Cardiac muscle cell (in vitro differentiated cells and primary cell): ENCODE measurements around the gene TMPRSS6. TPM values are rescaled to one million over a fixed set of nuclear protein-coding genes. Genes with fewer than 3 reads are reported as not detected.

ENCODE experiments used
- DNase-seq, 2 donors: peaks; one replicate each; pipeline versions ENCODE4 v3.0.0 to v3.0.0-alpha.2; 2010 to 2017; ENCODE audit warnings: low read depth in 1 of 2, low spot score in 1 of 2
- H3K27ac ChIP-seq: fragments of 200-600 bp; sonication (generic); 2 replicates; pipeline ENCODE4 v1.5.1; 2016
- H3K27me3 ChIP-seq: fragments of 200-600 bp; sonication (generic); 2 replicates; pipeline ENCODE4 v1.6.0; 2016; ENCODE audit warnings: control low read depth
- H3K36me3 ChIP-seq: fragments of 200-600 bp; sonication (generic); 2 replicates; pipeline ENCODE4 v1.5.1; 2016; ENCODE audit warnings: control low read depth
- H3K4me1 ChIP-seq: fragments of 200-600 bp; sonication (generic); 2 replicates; pipeline ENCODE4 v1.8.1; 2017; ENCODE audit warnings: low read depth, mild to moderate bottlenecking, mixed run types
- H3K4me3 ChIP-seq: fragments of 200-600 bp; sonication (generic); 2 replicates; pipeline ENCODE4 v1.5.1; 2016; ENCODE audit warnings: mild to moderate bottlenecking
- H3K9me3 ChIP-seq: fragments of 200-600 bp; sonication (generic); 2 replicates; pipeline ENCODE4 v1.5.1; 2017; ENCODE audit warnings: low read depth, mild to moderate bottlenecking, control low read depth
- polyA plus RNA-seq: library from polyadenylated mRNA; unstranded; fragments of >200 nt; fragmentation: Nextera tagmentation; extraction: Ambion mirVana; gene quantifications from 2 replicates; pipeline ENCODE4 v1.2.1, GENCODE V29; 2016
- total RNA-seq: library from RNA; depleted of rRNA; stranded (reverse); fragments of >200 nt; gene quantifications from 2 replicates; pipeline ENCODE4 v1.2.3, GENCODE V29; 2016
- TF ChIP-seq, protein P1 (sequence below): IDR thresholded peaks from 2 replicates; pipeline ENCODE4 v1.5.1; 2012; ENCODE audit warnings: low read depth, mild to moderate bottlenecking, low read length

TMPRSS6 gene
- total and polyA plus RNA-seq, 2 experiments from 2014 or later = 0.11 TPM; not detected in 1

DNA sequence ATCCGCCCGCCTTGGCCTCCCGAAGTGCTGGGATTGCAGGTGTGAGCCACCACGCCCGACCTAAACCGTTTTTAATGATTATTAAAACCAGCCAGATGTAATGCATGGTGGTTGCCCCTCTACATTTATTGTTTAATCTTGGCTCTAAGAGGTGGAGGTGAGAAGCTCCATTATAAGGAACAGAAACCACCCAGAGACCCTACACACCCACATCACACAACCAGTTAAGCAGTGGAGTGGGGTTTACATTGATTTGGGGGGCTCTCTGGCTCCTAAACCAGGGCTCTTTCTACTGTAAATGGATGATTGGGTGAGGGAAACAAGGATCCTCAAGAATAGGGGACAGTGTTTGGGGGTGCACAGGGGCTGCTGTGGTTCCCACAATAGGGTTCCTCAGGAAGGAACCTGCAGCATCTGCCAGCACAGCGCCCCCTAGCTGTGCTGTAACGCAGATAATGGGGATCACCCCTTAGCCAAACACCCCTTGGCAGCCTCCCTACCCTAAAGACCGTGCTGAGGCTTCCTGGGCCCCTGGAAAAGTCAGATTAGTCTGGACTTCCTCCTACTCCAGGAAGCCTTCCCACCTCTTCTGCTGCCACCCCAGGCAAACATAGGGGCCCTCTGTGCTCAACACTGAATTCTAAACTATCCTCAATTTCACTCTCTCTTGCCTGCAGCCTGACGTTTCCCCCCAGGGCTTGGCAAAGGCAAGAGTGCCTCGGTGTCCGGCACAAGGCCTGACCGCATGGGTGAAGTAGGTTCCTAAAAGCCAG, 87.6 kb downstream of the TMPRSS6 start:
- no peak overlapping the region for H3K27ac ChIP-seq
- H3K9me3 ChIP-seq = no peaks in the 10 kb centered on the region
- H3K27me3 ChIP-seq = no peaks in the 10 kb centered on the region
- no peaks in the 10 kb centered on the region for H3K4me1 ChIP-seq
- no peak overlapping the region for H3K4me3 ChIP-seq
- TF ChIP-seq, protein P1, sequence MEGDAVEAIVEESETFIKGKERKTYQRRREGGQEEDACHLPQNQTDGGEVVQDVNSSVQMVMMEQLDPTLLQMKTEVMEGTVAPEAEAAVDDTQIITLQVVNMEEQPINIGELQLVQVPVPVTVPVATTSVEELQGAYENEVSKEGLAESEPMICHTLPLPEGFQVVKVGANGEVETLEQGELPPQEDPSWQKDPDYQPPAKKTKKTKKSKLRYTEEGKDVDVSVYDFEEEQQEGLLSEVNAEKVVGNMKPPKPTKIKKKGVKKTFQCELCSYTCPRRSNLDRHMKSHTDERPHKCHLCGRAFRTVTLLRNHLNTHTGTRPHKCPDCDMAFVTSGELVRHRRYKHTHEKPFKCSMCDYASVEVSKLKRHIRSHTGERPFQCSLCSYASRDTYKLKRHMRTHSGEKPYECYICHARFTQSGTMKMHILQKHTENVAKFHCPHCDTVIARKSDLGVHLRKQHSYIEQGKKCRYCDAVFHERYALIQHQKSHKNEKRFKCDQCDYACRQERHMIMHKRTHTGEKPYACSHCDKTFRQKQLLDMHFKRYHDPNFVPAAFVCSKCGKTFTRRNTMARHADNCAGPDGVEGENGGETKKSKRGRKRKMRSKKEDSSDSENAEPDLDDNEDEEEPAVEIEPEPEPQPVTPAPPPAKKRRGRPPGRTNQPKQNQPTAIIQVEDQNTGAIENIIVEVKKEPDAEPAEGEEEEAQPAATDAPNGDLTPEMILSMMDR = peak; percentile 78
- peak; percentile 58 to 59 for DNase-seq
- peaks cover 5% of the 10 kb centered on the region for H3K36me3 ChIP-seq

DNA sequence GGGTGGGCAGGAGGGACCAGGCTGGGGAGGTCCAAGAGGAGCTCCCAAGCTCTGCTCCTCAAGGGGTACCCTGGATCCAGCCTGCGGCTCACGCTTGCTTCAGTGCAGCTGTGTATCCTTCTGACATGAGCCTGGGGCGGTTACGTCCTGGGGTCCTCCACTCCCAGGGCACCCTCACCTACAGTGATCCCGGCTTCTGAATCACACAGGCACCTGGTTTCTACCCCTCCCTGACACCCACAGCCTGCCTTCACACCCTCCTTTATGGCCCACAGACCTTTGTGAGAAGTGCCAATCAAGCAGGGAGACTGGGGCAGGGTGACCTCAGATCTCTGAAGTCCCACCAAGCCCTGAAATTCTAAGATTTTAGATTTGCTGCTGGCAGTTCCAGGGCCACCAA, 88.5 kb downstream of the TMPRSS6 start:
- Histone ChIP-seq H3K36me3 (peaks cover 3% of the 10 kb centered on the region), H3K27ac (no peak overlapping the region), H3K4me3 (no peak overlapping the region), H3K27me3 (no peaks in the 10 kb centered on the region), H3K9me3 (no peaks in the 10 kb centered on the region), H3K4me1 (no peaks in the 10 kb centered on the region)
- TF ChIP-seq, protein P1 = no peak
- DNase-seq = no peak

DNA sequence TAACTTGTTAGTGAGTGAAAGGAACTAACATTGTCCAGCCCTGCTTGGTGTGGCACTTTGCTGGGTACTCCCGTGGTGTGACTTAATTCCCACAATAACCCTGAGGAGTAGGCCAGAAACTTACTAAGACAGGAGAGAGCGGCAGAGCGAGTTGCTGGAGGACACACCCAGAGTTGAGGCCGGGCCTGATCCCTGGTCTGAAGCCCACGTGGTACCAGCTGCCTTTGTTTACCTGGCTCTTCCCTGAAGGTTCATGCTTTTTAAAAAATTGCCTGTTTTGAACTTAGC, 89.4 kb downstream of the TMPRSS6 start:
- H3K4me3 ChIP-seq = peak overlapping the region; percentile 53
- H3K36me3 ChIP-seq = peaks cover 3% of the 10 kb centered on the region
- H3K4me1 ChIP-seq = no peaks in the 10 kb centered on the region
- H3K9me3 ChIP-seq = no peaks in the 10 kb centered on the region
- peak overlapping the region; percentile 95 for H3K27ac ChIP-seq
- TF ChIP-seq, protein P1 = no peak
- no peaks in the 10 kb centered on the region for H3K27me3 ChIP-seq
- DNase-seq = peak; percentile 42 to 57

DNA sequence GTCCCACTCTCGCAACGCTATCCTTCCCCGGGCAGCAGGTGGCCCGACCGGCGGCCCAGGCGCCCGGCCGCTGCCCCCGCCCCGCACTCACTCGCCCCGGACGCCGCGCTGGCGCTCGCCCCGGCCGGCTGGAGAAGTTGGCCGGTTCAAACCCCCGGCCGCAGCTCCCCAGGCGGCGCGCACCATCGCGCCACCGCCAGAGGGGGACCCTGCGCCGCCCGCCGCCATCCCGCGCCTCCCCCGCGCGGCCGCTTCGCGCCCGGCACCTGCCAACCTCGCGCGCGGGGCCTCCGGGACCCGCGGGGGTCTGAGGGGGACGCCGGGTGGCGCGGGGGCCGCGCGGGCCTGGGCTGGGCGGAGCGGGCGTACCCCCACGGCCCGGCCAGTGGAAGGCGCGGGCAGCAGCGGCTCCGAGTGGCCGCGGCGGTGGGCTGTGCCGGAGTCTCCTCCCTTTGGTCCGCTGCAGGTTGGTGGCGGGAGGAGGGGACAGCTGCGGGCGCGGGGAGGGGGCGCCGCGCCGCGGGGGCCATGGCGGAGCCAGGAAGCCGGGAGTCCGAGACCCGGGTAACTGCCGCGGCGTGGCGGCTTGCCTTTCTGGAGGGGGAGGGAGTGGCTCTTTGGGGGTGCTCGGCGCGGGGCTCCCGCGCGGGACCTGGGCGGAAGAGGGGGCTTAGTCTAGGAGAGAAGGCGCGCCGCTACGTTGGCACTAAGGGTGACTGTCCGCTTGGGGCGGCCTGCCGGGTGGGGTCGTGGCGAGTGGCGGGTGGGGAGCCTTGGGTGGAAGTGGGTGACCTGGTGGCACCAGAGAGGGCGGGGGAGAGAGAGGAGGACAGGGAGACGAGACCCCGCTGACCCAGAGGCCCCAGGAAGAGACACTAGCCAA, 90.0 kb downstream of the TMPRSS6 start, which contains the start of the genes MPST and TST:
Gene MPST, plus strand, starts transcription at position 434 of the 883 bp plus-strand sequence. Its CDS starts 95 bp downstream, at position 529.
Gene TST, minus strand, starts transcription at position 139 of the 883 bp plus-strand sequence. CDS start 715 bp downstream, outside the sequence.
- peak within 1 kb of the TSS; percentile 53 for H3K4me3 ChIP-seq
- peak within 1 kb of the TSS; percentile 95 for H3K27ac ChIP-seq
- no peaks in the 10 kb centered on the region for H3K4me1 ChIP-seq
- H3K9me3 ChIP-seq = no peaks in the 10 kb centered on the region
- H3K27me3 ChIP-seq = no peaks in the 10 kb centered on the region
- DNase-seq = peak; percentile 77 to 91
- TF ChIP-seq, protein P1 = no peak
- H3K36me3 ChIP-seq = peaks cover 2% of the 10 kb centered on the region

DNA sequence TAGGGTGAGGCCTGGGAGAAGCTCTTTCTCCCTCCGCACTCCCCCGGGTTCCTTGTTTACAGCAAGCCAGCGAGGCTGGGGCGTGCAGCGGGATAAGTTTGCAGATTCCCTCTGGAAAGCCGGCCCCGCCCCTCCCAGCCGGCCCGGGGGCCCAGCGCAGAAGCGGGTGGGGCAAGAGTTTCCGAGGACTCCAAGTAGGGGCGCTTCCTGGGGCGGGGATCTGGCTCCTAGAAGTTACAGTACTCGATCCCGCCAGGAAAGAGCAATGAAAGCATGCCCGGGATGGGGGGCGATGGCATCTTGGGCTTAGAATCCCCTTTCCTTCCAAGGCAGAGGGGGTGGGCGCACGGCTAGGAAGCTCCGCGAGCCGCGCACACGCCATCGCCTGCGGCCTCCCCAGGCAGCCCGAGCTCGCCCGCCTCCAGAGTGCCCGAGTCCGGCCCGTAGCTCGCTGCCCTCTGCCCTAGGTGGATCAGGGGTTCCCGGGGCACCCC, 90.7 kb downstream of the TMPRSS6 start:
- TF ChIP-seq, protein P1 = no peak
- peak; percentile 61 to 65 for DNase-seq
- H3K36me3 ChIP-seq = no peaks in the 10 kb centered on the region
- no peaks in the 10 kb centered on the region for H3K27me3 ChIP-seq
- H3K4me1 ChIP-seq = no peaks in the 10 kb centered on the region
- peak overlapping the region; percentile 95 for H3K27ac ChIP-seq
- no peaks in the 10 kb centered on the region for H3K9me3 ChIP-seq
- H3K4me3 ChIP-seq = peak overlapping the region; percentile 53
